Lower leg skin (tissue), 4 donors: ENCODE results near the gene ABLIM1. TPM values are rescaled to one million over a fixed set of nuclear protein-coding genes. Genes with fewer than 3 reads are reported as not detected.
"Not testable (repeated sequence)": the region's sequence is repeated elsewhere in the genome, so short reads cannot be mapped to it uniquely, and the experiment has no call there.

Experiments
- DNase-seq, 2 donors: peaks; one replicate each; pipeline ENCODE4 v3.0.0-alpha.2; 2019; ENCODE audit warnings: low spot score in 2 of 2
- H3K4me3 ChIP-seq: fragments of 200-600 bp; sonication (generic); 2 replicates; pipeline ENCODE4 v1.5.1; 2017; ENCODE audit warnings: mild to moderate bottlenecking, low read depth; ENCODE audit not compliant: poor library complexity, severe bottlenecking
- CTCF ChIP-seq, 3 donors: fragments of 450-650 bp; IDR thresholded peaks; one replicate each; pipeline ENCODE4 v1.5.1; 2016; ENCODE audit warnings: antibody characterized with exemption in 3 of 3, mild to moderate bottlenecking in 3 of 3, moderate library complexity in 2 of 3
- POLR2A ChIP-seq, 2 donors: fragments of 450-650 bp; IDR thresholded peaks; one replicate each; pipeline ENCODE4 v1.6.1; 2016 to 2017; ENCODE audit warnings: antibody characterized with exemption in 2 of 2, mild to moderate bottlenecking in 1 of 2, moderate library complexity in 1 of 2
- WGBS, 2 donors: methylation state at CpG; one replicate each; pipeline ENCODE4 v1.1.5; 2018; 5-methylcytosine and 5-hydroxymethylcytosine counted together
- intact Hi-C: fragments of 100-400 bp; cut with DNase I; formaldehyde crosslinking; loops from one replicate; pipeline ENCODE4 v1.15.0; 2023; ENCODE audit warnings: low total_unique reads
- total RNA-seq, 4 donors: library from RNA; depleted of rRNA; stranded (reverse); fragments of >200 nt; gene quantifications; one replicate each; pipeline ENCODE4 v1.1.0, GENCODE V29; 2016

Gene ABLIM1
- total RNA-seq, 4 donors from 2014 or later, result 171 to 258 (median 209) TPM

GRCh38 chr10:114697061-114697598 is 39.1 kb upstream of the ABLIM1 start:
- no peak overlapping the region for H3K4me3 ChIP-seq
- 36% methylated on average over 10 of the region's 10 CpGs for WGBS, 2 donors
- intact Hi-C loops, result no loop called here
- no peak for TF ChIP-seq CTCF (IDR thresholded peaks at IDR 0.05)
- no peak for TF ChIP-seq POLR2A (IDR thresholded peaks at IDR 0.05)
- no peak for DNase-seq

DNA sequence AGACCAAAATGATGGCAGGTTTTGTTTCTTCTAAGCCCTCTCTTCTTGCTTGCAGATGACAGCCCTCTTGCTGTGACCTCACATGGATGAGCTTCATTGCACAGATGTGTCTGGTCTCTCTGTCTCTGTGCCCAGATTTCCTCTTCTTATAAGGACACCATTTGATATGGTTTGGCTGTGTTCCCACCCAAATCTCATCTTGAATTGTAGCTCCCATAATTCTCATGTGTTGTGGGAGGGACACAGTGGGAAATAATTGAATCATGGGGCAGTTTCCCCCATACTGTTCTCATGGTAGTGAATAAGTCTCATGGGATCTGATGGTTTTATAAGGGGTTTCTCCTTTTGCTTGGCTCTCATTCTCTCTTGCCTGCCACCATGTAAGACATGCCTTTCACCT is 38.2 kb upstream of the ABLIM1 start:
- H3K4me3 ChIP-seq, DNase-seq, intact Hi-C loops: not testable (repeated sequence)

DNA sequence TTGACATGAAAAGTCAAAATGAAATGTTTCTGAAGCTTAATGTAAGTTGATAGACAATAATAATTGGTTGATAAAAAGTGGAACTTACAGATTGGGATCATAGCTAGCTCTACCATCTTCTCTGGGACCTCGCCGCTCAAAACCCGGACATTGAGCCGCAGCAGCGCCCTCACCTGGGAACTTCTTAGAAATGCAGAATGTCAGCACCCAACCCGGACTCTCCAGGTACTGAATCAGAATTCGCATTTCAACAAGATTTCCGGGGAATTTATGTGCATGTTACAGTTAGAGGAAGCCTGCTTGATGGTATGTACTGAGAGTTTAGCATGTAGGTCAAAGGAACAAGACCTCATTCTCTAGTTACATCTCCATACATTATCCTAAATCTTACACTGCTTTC is 36.7 kb upstream of the ABLIM1 start:
- WGBS, 2 donors, result 80% methylated on average over 8 of the region's 8 CpGs
- no peak for TF ChIP-seq POLR2A (IDR thresholded peaks at IDR 0.05)
- TF ChIP-seq CTCF (IDR thresholded peaks at IDR 0.05), result no peak
- DNase-seq, result no peak
- no peak overlapping the region for H3K4me3 ChIP-seq
- intact Hi-C loops, result no loop called here

GRCh38 chr10:114694062-114694461 is 36.0 kb upstream of the ABLIM1 start:
- H3K4me3 ChIP-seq, result no peak overlapping the region
- 49 to 70% methylated on average over 3 of the region's 3 CpGs for WGBS, 2 donors
- DNase-seq, result no peak
- intact Hi-C loops, result no loop called here
- TF ChIP-seq POLR2A (IDR thresholded peaks at IDR 0.05) (no peak), CTCF (IDR thresholded peaks at IDR 0.05) (no peak)

GRCh38 chr10:114691442-114691941 is 33.4 kb upstream of the ABLIM1 start:
- WGBS, 2 donors, result 26 to 37% methylated on average over 1 of the region's 1 CpG
- TF ChIP-seq CTCF (IDR thresholded peaks at IDR 0.05), result no peak
- no peak for TF ChIP-seq POLR2A (IDR thresholded peaks at IDR 0.05)
- intact Hi-C loops, result no loop called here
- no peak overlapping the region for H3K4me3 ChIP-seq
- no peak for DNase-seq

- WGBS, 2 donors, result 51 to 57% methylated on average over 5 of the region's 5 CpGs
- intact Hi-C loops, result no loop called here
- DNase-seq, result no peak
- H3K4me3 ChIP-seq, result no peak overlapping the region
- no peak for TF ChIP-seq CTCF (IDR thresholded peaks at IDR 0.05)
Observed at GRCh38 chr10:114688786-114689185, 30.7 kb upstream of the ABLIM1 start.
